ENCODE results near the gene FBXO44.

FBXO44 gene

DNA sequence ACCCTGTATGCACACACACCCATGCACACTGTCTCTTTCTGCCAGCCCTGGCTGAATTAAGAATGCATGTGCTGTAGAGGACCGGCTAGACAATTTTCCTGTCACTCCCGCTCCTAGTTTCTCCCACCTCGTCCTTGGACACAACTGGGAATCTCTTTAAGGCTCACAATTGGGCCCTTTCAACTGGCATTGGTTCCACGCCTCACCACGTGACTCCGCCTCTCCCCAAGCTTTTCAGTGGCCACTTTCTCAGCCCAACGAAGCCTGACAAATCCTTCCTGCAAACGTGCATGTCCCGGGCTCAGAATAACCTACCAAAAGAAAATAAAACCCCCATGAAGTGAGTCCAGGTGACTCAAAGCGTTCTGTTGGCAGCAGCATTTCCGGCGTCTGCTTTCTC, 34.3 kb upstream of the FBXO44 start:
- H3K27ac ChIP-seq (ENCODE audit: low read depth, low read length): no peak overlapping the region
- no peak overlapping the region for H3K4me3 ChIP-seq (ENCODE audit: low read depth, low read length)
- no peaks in the 10 kb centered on the region for H3K27me3 ChIP-seq (ENCODE audit: control insufficient read depth, insufficient read depth, low read length)
- H3K36me3 ChIP-seq (ENCODE audit: control insufficient read depth, insufficient read depth, low read length): no peaks in the 10 kb centered on the region
- H3K9ac ChIP-seq (ENCODE audit: low read length): no peak overlapping the region
- H3K9me3 ChIP-seq (ENCODE audit: control insufficient read depth, insufficient read depth, low read depth, low read length): no peaks in the 10 kb centered on the region
- H3K4me1 ChIP-seq (ENCODE audit: control insufficient read depth, insufficient read depth, low read length): no peaks in the 10 kb centered on the region

GRCh38 chr1:11620924-11621323, 33.8 kb upstream of the FBXO44 start:
- H3K4me1 ChIP-seq (ENCODE audit: control insufficient read depth, insufficient read depth, low read length): no peaks in the 10 kb centered on the region
- H3K4me3 ChIP-seq (ENCODE audit: low read depth, low read length): no peak overlapping the region
- H3K36me3 ChIP-seq (ENCODE audit: control insufficient read depth, insufficient read depth, low read length): no peaks in the 10 kb centered on the region
- no peaks in the 10 kb centered on the region for H3K9me3 ChIP-seq (ENCODE audit: control insufficient read depth, insufficient read depth, low read depth, low read length)
- H3K27me3 ChIP-seq (ENCODE audit: control insufficient read depth, insufficient read depth, low read length): no peaks in the 10 kb centered on the region
- no peak overlapping the region for H3K9ac ChIP-seq (ENCODE audit: low read length)
- no peak overlapping the region for H3K27ac ChIP-seq (ENCODE audit: low read depth, low read length)

- no peak overlapping the region for H3K27ac ChIP-seq (ENCODE audit: low read depth, low read length)
- no peak overlapping the region for H3K9ac ChIP-seq (ENCODE audit: low read length)
- H3K4me1 ChIP-seq (ENCODE audit: control insufficient read depth, insufficient read depth, low read length): no peaks in the 10 kb centered on the region
- H3K4me3 ChIP-seq (ENCODE audit: low read depth, low read length): no peak overlapping the region
- no peaks in the 10 kb centered on the region for H3K9me3 ChIP-seq (ENCODE audit: control insufficient read depth, insufficient read depth, low read depth, low read length)
- H3K36me3 ChIP-seq (ENCODE audit: control insufficient read depth, insufficient read depth, low read length): no peaks in the 10 kb centered on the region
- H3K27me3 ChIP-seq (ENCODE audit: control insufficient read depth, insufficient read depth, low read length): no peaks in the 10 kb centered on the region
Observed at GRCh38 chr1:11622398-11622797, 32.3 kb upstream of the FBXO44 start.

GRCh38 chr1:11623702-11624101, 31.0 kb upstream of the FBXO44 start:
- Histone ChIP-seq H3K27me3 (ENCODE audit: control insufficient read depth, insufficient read depth, low read length) (no peaks in the 10 kb centered on the region), H3K36me3 (ENCODE audit: control insufficient read depth, insufficient read depth, low read length) (no peaks in the 10 kb centered on the region), H3K9me3 (ENCODE audit: control insufficient read depth, insufficient read depth, low read depth, low read length) (no peaks in the 10 kb centered on the region), H3K27ac (ENCODE audit: low read depth, low read length) (no peak overlapping the region), H3K9ac (ENCODE audit: low read length) (no peak overlapping the region), H3K4me1 (ENCODE audit: control insufficient read depth, insufficient read depth, low read length) (no peaks in the 10 kb centered on the region), H3K4me3 (ENCODE audit: low read depth, low read length) (no peak overlapping the region)

DNA sequence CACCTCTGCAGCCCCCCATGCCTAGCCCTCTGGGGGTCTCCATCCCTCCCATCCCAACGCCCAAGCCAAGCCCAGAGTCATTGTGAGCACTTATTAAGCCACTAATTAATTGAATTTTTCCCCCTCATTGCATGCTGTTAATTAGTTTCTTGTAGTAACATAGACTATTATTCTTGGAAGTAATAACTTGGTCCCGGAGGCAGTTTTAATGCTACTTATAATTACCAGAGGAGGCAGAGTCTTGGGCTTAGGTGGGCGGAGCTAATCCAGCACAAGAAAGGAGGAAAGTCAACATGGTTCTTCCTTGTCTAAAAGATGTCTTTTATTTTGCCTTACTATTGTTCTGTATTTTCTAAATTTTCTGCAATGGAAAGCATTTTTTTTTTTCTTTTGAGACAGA, 28.1 kb upstream of the FBXO44 start:
- Histone ChIP-seq H3K9me3 (ENCODE audit: control insufficient read depth, insufficient read depth, low read depth, low read length) (no peaks in the 10 kb centered on the region), H3K36me3 (ENCODE audit: control insufficient read depth, insufficient read depth, low read length) (no peaks in the 10 kb centered on the region), H3K27me3 (ENCODE audit: control insufficient read depth, insufficient read depth, low read length) (peaks cover 2% of the 10 kb centered on the region; the same call in 1 of the 2 replicates)

GRCh38 chr1:11628767-11629166, 25.9 kb upstream of the FBXO44 start:
- Histone ChIP-seq H3K9me3 (ENCODE audit: control insufficient read depth, insufficient read depth, low read depth, low read length) (no peaks in the 10 kb centered on the region), H3K4me3 (ENCODE audit: low read depth, low read length) (no peak overlapping the region), H3K27ac (ENCODE audit: low read depth, low read length) (no peak overlapping the region), H3K9ac (ENCODE audit: low read length) (no peak overlapping the region), H3K36me3 (ENCODE audit: control insufficient read depth, insufficient read depth, low read length) (no peaks in the 10 kb centered on the region), H3K27me3 (ENCODE audit: control insufficient read depth, insufficient read depth, low read length) (peaks cover 3% of the 10 kb centered on the region; the same call in 1 of the 2 replicates), H3K4me1 (ENCODE audit: control insufficient read depth, insufficient read depth, low read length) (no peaks in the 10 kb centered on the region)

More for the DNA sequence above, 28.1 kb upstream of the FBXO44 start:
- Histone ChIP-seq H3K4me1 (ENCODE audit: control insufficient read depth, insufficient read depth, low read length) (no peaks in the 10 kb centered on the region), H3K27ac (ENCODE audit: low read depth, low read length) (no peak overlapping the region), H3K4me3 (ENCODE audit: low read depth, low read length) (no peak overlapping the region), H3K9ac (ENCODE audit: low read length) (no peak overlapping the region)

GRCh38 chr1:11629184-11630016, 25.3 kb upstream of the FBXO44 start:
- Histone ChIP-seq H3K27me3 (ENCODE audit: control insufficient read depth, insufficient read depth, low read length) (peaks cover 3% of the 10 kb centered on the region; the same call in 1 of the 2 replicates), H3K36me3 (ENCODE audit: control insufficient read depth, insufficient read depth, low read length) (no peaks in the 10 kb centered on the region), H3K9me3 (ENCODE audit: control insufficient read depth, insufficient read depth, low read depth, low read length) (no peaks in the 10 kb centered on the region), H3K4me3 (ENCODE audit: low read depth, low read length) (no peak overlapping the region), H3K9ac (ENCODE audit: low read length) (no peak overlapping the region), H3K4me1 (ENCODE audit: control insufficient read depth, insufficient read depth, low read length) (no peaks in the 10 kb centered on the region), H3K27ac (ENCODE audit: low read depth, low read length) (no peak overlapping the region)

- Histone ChIP-seq H3K4me1 (ENCODE audit: control insufficient read depth, insufficient read depth, low read length) (no peaks in the 10 kb centered on the region), H3K9ac (ENCODE audit: low read length) (no peak overlapping the region), H3K27ac (ENCODE audit: low read depth, low read length) (no peak overlapping the region), H3K9me3 (ENCODE audit: control insufficient read depth, insufficient read depth, low read depth, low read length) (no peaks in the 10 kb centered on the region), H3K27me3 (ENCODE audit: control insufficient read depth, insufficient read depth, low read length) (peaks cover 3% of the 10 kb centered on the region; the same call in 1 of the 2 replicates), H3K36me3 (ENCODE audit: control insufficient read depth, insufficient read depth, low read length) (no peaks in the 10 kb centered on the region), H3K4me3 (ENCODE audit: low read depth, low read length) (no peak overlapping the region)
Observed at GRCh38 chr1:11634365-11635192, 20.1 kb upstream of the FBXO44 start.

- Histone ChIP-seq H3K27ac (ENCODE audit: low read depth, low read length) (no peak overlapping the region), H3K36me3 (ENCODE audit: control insufficient read depth, insufficient read depth, low read length) (no peaks in the 10 kb centered on the region), H3K4me1 (ENCODE audit: control insufficient read depth, insufficient read depth, low read length) (no peaks in the 10 kb centered on the region), H3K9ac (ENCODE audit: low read length) (no peak overlapping the region), H3K4me3 (ENCODE audit: low read depth, low read length) (no peak overlapping the region), H3K9me3 (ENCODE audit: control insufficient read depth, insufficient read depth, low read depth, low read length) (no peaks in the 10 kb centered on the region), H3K27me3 (ENCODE audit: control insufficient read depth, insufficient read depth, low read length) (no peaks in the 10 kb centered on the region; the same call in 1 of the 2 replicates)
Observed at GRCh38 chr1:11638121-11638520, 16.6 kb upstream of the FBXO44 start.

- Histone ChIP-seq H3K9me3 (ENCODE audit: control insufficient read depth, insufficient read depth, low read depth, low read length) (no peaks in the 10 kb centered on the region), H3K36me3 (ENCODE audit: control insufficient read depth, insufficient read depth, low read length) (no peaks in the 10 kb centered on the region), H3K27ac (ENCODE audit: low read depth, low read length) (no peak overlapping the region), H3K27me3 (ENCODE audit: control insufficient read depth, insufficient read depth, low read length) (no peaks in the 10 kb centered on the region; the same call in 1 of the 2 replicates), H3K4me1 (ENCODE audit: control insufficient read depth, insufficient read depth, low read length) (no peaks in the 10 kb centered on the region), H3K9ac (ENCODE audit: low read length) (no peak overlapping the region), H3K4me3 (ENCODE audit: low read depth, low read length) (no peak overlapping the region)
Observed at GRCh38 chr1:11639372-11639771, 15.3 kb upstream of the FBXO44 start.

- Histone ChIP-seq H3K9ac (ENCODE audit: low read length) (no peak overlapping the region), H3K36me3 (ENCODE audit: control insufficient read depth, insufficient read depth, low read length) (no peaks in the 10 kb centered on the region), H3K9me3 (ENCODE audit: control insufficient read depth, insufficient read depth, low read depth, low read length) (no peaks in the 10 kb centered on the region), H3K4me3 (ENCODE audit: low read depth, low read length) (no peak overlapping the region), H3K4me1 (ENCODE audit: control insufficient read depth, insufficient read depth, low read length) (no peaks in the 10 kb centered on the region), H3K27ac (ENCODE audit: low read depth, low read length) (no peak overlapping the region), H3K27me3 (ENCODE audit: control insufficient read depth, insufficient read depth, low read length) (no peaks in the 10 kb centered on the region; the same call in 1 of the 2 replicates)
Observed at GRCh38 chr1:11640101-11640500, 14.6 kb upstream of the FBXO44 start.
